HK-2 (cell line): ENCODE results near the gene GOLGA8K.
"Not testable (repeated sequence)": the region's sequence is repeated elsewhere in the genome, so short reads cannot be mapped to it uniquely, and the experiment has no call there.

Experiments used
- DNase-seq: peaks from one replicate; pipeline ENCODE4 v3.0.0-alpha.2; 2018; ENCODE audit not compliant: unreplicated experiment

GOLGA8K gene

GRCh38 chr15:32403192-32403591 lies at the start of gene GOLGA8K:
Gene GOLGA8K (minus strand): TSS chr15:32403292. CDS start chr15:32403194, 98 bp downstream.
- not testable (repeated sequence) for DNase-seq

- not testable (repeated sequence) for DNase-seq
Observed at GRCh38 chr15:32440445-32440977, 37.4 kb upstream of the GOLGA8K start.

GRCh38 chr15:32434102-32434963 lies 31.2 kb upstream of the GOLGA8K start:
- DNase-seq: not testable (repeated sequence)

- not testable (repeated sequence) for DNase-seq
Observed at GRCh38 chr15:32427635-32428034, 24.5 kb upstream of the GOLGA8K start.

GRCh38 chr15:32426511-32426910 lies 23.4 kb upstream of the GOLGA8K start:
- DNase-seq: not testable (repeated sequence)

- not testable (repeated sequence) for DNase-seq
Observed at GRCh38 chr15:32407903-32408302, 4.8 kb upstream of the GOLGA8K start.

- not testable (repeated sequence) for DNase-seq
Observed at GRCh38 chr15:32396522-32396921, 6.6 kb downstream of the GOLGA8K start.

GRCh38 chr15:32394745-32395144 lies 8.3 kb downstream of the GOLGA8K start:
- not testable (repeated sequence) for DNase-seq

GRCh38 chr15:32388050-32388648 lies 14.9 kb downstream of the GOLGA8K start:
- not testable (repeated sequence) for DNase-seq

GRCh38 chr15:32385823-32386495 lies 17.1 kb downstream of the GOLGA8K start:
- DNase-seq: not testable (repeated sequence)

- DNase-seq: not testable (repeated sequence)
Observed at GRCh38 chr15:32374185-32374584, 28.9 kb downstream of the GOLGA8K start.

GRCh38 chr15:32373707-32374106 lies 29.4 kb downstream of the GOLGA8K start:
- DNase-seq: not testable (repeated sequence)

GRCh38 chr15:32372075-32372474 lies 31.0 kb downstream of the GOLGA8K start:
- not testable (repeated sequence) for DNase-seq

- DNase-seq: not testable (repeated sequence)
Observed at GRCh38 chr15:32370526-32370925, 32.6 kb downstream of the GOLGA8K start.

GRCh38 chr15:32370064-32370463 lies 33.0 kb downstream of the GOLGA8K start:
- DNase-seq: not testable (repeated sequence)

GRCh38 chr15:32366492-32366891 lies 36.6 kb downstream of the GOLGA8K start:
- not testable (repeated sequence) for DNase-seq

GRCh38 chr15:32365955-32366354 lies 37.1 kb downstream of the GOLGA8K start:
- not testable (repeated sequence) for DNase-seq

GRCh38 chr15:32364944-32365343 lies 38.1 kb downstream of the GOLGA8K start:
- DNase-seq: not testable (repeated sequence)

GRCh38 chr15:32363449-32363848 lies 39.6 kb downstream of the GOLGA8K start:
- not testable (repeated sequence) for DNase-seq

- DNase-seq: not testable (repeated sequence)
Observed at GRCh38 chr15:32361662-32362061, 41.4 kb downstream of the GOLGA8K start.

- DNase-seq: not testable (repeated sequence)
Observed at GRCh38 chr15:32358462-32358861, 44.6 kb downstream of the GOLGA8K start.

GRCh38 chr15:32356909-32357308 lies 46.2 kb downstream of the GOLGA8K start:
- DNase-seq: not testable (repeated sequence)
